Activated T-cell treated with anti-CD3 and anti-CD28 coated beads, Interleukin-2, amount 50 U/mL, for 24 hours (primary cell): ENCODE data around the gene RELCH.

Experiments
- DNase-seq: peaks from one replicate; pipeline ENCODE4 v3.0.0-alpha.2; 2020
- H3K27ac Mint-ChIP-seq: 2 replicates; pipeline ENCODE4 v1.8.0; 2020; ENCODE audit warnings: mild to moderate bottlenecking, mixed read lengths
- H3K27me3 Mint-ChIP-seq: 2 replicates; pipeline ENCODE4 v1.8.0; 2020; ENCODE audit warnings: mixed read lengths
- H3K36me3 Mint-ChIP-seq: 2 replicates; pipeline ENCODE4 v1.8.0; 2020; ENCODE audit warnings: low read depth, mixed read lengths
- H3K4me1 Mint-ChIP-seq: 2 replicates; pipeline ENCODE4 v1.8.0; 2020; ENCODE audit warnings: low read depth, mixed read lengths
- H3K4me3 Mint-ChIP-seq: 2 replicates; pipeline ENCODE4 v1.8.0; 2020; ENCODE audit warnings: mild to moderate bottlenecking, moderate library complexity, mixed read lengths
- H3K9me3 Mint-ChIP-seq: 2 replicates; pipeline ENCODE4 v1.8.0; 2020; ENCODE audit warnings: mixed read lengths

RELCH gene

DNA sequence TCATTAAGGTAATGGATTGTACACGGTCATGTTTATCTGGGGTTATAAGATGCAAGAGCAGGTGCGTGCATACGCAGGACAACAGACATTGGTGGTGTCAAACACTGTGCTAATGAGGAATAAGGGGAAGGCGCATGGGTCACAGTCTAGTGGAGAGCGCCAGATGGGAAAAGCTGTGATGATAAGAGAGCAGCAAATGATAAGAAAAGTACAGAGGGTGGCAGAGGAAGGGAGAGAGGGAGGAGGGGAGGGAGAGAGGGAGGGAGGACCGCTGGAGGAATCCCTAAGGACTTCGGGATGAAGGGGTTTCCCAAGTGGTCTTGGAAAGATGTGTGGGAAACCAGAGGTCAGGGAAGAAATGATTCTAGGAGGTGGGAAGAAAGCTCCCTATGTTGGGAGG lies 140.9 kb downstream of the RELCH start:
- Mint-ChIP-seq H3K4me3 (no peak overlapping the region), H3K36me3 (no peaks in the 10 kb centered on the region), H3K9me3 (no peaks in the 10 kb centered on the region), H3K4me1 (peaks cover 52% of the 10 kb centered on the region), H3K27ac (no peak overlapping the region), H3K27me3 (peaks cover 84% of the 10 kb centered on the region)
- DNase-seq = no peak

DNA sequence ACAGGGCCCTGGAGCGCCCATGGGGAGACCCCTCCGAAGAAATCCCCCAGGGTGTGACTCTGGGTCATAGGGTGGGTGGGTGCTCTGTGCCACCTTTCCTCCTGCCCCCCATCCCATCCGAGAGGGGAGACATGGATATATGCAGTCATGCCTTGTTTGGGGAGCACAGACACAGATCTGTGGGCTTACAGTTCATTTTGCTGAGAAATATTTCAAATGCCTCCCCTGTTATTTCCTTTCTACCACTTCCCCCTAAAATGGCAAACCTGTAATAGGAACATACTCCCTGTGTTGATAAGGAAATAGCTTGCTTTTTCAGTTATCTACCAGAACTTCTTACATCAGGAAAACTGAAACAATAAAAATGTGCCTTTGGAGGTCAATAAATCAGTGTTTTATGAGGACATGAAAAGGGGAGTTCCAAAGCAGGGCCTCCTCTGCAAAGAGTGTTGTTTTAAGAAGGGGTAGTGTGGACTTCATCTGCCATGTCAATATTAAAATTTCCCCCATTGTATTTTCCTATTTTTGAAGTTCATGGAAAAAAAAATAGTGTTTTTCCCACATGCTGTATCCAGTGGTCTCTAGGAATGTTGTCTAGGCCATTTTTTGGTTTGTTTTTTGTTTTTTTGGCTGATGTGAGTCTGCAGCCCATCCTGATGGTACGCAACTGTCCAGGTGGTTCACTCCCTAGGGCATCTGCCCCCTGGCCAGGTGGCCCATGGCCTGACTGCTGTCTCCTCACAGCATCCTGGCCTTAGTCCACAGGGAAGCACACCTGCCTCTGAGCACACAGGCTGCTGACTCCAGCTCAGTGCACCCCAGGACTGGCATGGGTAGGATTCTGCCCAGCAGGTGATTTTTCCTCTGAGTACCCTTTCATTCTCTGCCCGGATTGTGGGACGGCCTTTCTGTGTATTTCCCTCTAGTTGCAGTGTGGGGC lies 141.8 kb downstream of the RELCH start:
- DNase-seq = no peak
- Mint-ChIP-seq H3K27me3 (peaks cover 84% of the 10 kb centered on the region), H3K36me3 (no peaks in the 10 kb centered on the region), H3K27ac (no peak overlapping the region), H3K4me3 (no peak overlapping the region), H3K9me3 (no peaks in the 10 kb centered on the region), H3K4me1 (peaks cover 48% of the 10 kb centered on the region)

DNA sequence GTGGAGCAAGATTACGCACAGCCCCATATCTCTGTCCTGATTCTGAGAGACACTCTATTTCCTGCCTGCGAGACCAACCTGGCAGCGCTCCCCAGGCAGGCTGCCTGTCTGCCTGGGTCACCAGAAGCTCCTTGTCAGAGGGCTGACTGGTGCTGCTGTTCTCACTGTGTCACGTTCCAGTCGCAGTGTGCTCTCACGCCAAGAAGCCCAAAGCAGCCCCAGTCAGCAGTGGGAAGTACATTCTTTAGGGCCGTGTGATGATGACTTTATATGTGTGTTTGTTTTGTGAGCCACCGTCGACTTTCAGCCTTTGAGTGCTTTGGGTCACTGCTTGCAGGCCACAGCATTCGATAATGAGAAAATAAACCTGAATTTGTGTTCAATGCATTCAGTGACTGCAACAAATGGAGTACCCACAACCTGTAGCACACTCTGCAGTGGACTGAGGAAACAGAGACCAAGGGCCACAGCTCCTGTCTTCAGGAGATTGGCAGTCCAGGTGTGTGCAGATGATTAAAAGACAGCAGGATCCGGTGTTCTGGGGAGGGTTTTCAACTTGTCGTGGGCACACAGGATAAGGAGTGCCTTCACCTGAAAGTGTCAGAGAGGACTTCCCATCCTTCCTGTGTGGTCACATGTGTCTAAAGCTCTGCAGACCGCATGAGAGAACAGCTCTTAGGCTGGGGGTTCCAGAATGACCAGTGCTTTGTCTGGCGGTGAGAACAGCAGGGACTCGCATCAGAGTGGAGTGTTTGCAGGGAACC lies 142.8 kb downstream of the RELCH start:
- peaks cover 84% of the 10 kb centered on the region for H3K27me3 Mint-ChIP-seq
- H3K36me3 Mint-ChIP-seq = no peaks in the 10 kb centered on the region
- DNase-seq = no peak
- H3K9me3 Mint-ChIP-seq = no peaks in the 10 kb centered on the region
- H3K4me3 Mint-ChIP-seq = no peak overlapping the region
- no peak overlapping the region for H3K27ac Mint-ChIP-seq
- H3K4me1 Mint-ChIP-seq = peaks cover 39% of the 10 kb centered on the region

DNA sequence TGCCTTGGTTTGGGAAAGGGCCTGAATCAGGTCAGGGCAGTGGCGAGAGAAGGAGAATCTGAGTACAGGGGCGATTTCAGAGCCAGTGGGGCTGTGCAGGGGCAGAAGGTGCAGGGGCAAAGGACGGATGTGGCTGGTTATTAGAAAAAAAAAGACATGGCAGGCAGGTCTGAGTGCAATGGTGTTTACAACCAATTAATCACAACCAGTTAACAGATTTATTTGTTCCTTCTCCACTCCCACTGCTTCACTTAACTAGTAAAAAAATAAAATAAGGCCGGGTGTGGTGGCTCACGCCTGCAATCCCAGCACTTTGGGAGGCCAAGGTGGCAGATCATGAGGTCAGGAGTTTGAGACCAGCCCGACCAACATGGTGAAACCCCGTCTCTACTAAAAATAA lies 143.6 kb downstream of the RELCH start:
- Mint-ChIP-seq H3K27me3 (peaks cover 83% of the 10 kb centered on the region), H3K4me1 (peaks cover 38% of the 10 kb centered on the region), H3K36me3 (no peaks in the 10 kb centered on the region), H3K27ac (no peak overlapping the region), H3K9me3 (no peaks in the 10 kb centered on the region), H3K4me3 (no peak overlapping the region)
- no peak for DNase-seq

DNA sequence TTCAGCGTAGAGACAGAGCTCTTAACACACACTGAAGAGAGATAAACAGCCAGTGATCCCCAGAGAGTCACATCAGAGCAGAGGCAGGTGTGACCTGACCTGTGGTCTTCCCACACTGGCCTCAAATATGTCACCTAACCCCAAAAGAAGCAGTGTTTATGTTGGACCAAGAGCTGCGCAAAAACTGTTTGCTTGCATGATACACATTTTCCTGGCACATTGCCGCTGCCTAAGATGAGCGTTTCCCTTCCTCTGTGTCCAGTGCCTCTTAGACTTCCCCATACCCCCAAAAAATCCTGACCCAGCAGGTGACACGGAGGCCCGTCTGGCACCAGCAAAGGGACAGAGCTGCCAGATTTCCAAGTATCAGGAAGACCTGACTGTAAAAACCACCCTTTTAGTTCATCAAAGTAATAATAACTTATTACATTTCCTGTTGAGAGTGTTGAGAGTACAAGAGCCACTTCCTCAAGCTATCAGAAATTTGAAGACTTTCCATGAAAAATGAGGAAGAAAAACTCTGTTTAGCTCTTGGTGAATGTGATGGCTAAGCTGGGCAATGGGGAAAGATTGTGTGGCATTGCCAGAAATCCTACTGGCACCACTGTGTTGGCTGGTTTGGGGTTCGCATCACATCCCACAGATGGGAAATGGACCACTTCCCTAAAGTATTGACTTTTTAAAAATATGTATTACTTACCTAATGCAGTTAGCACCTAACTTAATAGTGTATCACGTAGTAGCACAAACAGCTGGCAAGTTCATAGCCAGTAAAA lies 144.7 kb downstream of the RELCH start:
- Mint-ChIP-seq H3K4me3 (no peak overlapping the region), H3K27ac (no peak overlapping the region), H3K27me3 (peaks cover 79% of the 10 kb centered on the region), H3K36me3 (no peaks in the 10 kb centered on the region), H3K9me3 (no peaks in the 10 kb centered on the region), H3K4me1 (peaks cover 27% of the 10 kb centered on the region)
- DNase-seq = no peak

DNA sequence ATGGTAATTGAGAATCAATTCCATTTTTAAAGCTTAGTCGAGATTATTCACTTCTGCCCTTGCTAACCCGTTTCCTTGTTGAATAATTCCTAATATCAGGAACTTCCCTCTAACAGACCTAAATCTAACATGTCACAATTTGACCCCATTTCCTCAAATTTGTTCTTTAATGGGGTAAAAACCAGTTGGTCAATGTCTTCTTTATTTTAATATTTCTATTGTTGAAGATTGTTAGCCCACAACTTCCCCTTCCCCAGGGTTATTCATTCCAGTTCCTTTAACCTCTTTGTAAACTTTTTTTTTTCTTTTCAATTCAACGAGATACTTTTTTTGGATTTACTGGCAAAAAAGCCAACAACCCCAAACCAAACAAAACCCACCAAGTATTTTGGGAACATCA lies 145.4 kb downstream of the RELCH start:
- no peaks in the 10 kb centered on the region for H3K36me3 Mint-ChIP-seq
- peaks cover 75% of the 10 kb centered on the region for H3K27me3 Mint-ChIP-seq
- no peak for DNase-seq
- peaks cover 25% of the 10 kb centered on the region for H3K4me1 Mint-ChIP-seq
- no peak overlapping the region for H3K4me3 Mint-ChIP-seq
- H3K9me3 Mint-ChIP-seq = no peaks in the 10 kb centered on the region
- no peak overlapping the region for H3K27ac Mint-ChIP-seq

DNA sequence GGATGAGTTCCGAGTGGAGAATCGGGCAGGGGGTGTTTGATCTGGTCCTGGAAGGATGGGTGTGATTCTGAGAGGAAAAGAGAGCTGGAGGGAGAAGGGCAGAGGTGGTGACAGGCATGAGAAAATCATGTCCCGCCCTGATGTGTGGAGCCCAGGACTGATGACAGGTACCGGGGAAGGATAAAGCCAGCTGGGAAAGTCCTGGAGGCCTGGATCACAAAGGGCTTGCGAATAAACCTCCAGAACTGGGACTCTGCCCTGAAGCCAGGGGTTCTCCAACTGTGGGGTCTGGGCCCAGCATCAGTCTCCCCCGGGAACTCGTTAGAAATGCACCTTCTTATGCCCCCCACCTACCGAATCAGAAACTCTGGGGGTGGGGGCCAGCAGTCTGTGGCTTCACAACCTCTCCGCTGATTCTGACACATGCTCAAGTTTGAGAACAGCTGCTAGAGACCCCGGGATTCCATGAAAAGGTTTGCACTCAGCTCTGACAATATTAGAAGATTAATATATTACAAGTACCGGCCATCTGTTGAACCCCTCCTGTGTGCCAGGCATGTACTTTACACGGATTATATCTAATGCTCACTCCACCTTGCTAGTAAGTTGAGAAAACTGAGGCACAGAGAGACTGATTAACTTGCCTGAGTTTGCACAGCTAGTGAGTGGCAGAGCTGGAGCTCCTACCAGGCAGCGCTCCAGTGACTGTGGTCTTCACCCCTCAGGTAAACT lies 146.1 kb downstream of the RELCH start:
- H3K9me3 Mint-ChIP-seq = no peaks in the 10 kb centered on the region
- H3K36me3 Mint-ChIP-seq = no peaks in the 10 kb centered on the region
- H3K4me1 Mint-ChIP-seq = peaks cover 25% of the 10 kb centered on the region
- H3K27ac Mint-ChIP-seq = no peak overlapping the region
- DNase-seq = no peak
- H3K4me3 Mint-ChIP-seq = no peak overlapping the region
- peaks cover 76% of the 10 kb centered on the region for H3K27me3 Mint-ChIP-seq

DNA sequence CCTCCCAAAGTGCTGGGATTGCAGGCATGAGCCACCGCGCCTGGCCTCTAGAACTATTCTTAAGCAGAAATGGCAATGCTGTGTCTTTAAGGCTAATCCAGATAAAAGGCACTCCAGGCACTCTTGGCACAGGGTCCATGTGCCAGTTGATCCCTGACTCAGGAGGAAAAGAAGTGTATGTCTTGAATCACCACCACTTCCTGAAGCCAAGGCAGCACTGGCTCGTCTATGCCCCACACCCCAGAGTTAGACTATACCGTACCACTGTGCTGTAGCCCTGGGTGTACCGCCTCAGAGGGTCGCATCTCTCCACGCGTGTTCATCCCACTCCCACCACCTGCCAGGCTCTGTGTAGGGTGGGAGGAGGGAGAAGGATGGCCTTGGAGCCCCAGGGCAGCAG lies 147.1 kb downstream of the RELCH start:
- H3K27ac Mint-ChIP-seq = no peak overlapping the region
- peaks cover 27% of the 10 kb centered on the region for H3K4me1 Mint-ChIP-seq
- H3K36me3 Mint-ChIP-seq = no peaks in the 10 kb centered on the region
- peaks cover 73% of the 10 kb centered on the region for H3K27me3 Mint-ChIP-seq
- no peak for DNase-seq
- no peak overlapping the region for H3K4me3 Mint-ChIP-seq
- H3K9me3 Mint-ChIP-seq = no peaks in the 10 kb centered on the region

DNA sequence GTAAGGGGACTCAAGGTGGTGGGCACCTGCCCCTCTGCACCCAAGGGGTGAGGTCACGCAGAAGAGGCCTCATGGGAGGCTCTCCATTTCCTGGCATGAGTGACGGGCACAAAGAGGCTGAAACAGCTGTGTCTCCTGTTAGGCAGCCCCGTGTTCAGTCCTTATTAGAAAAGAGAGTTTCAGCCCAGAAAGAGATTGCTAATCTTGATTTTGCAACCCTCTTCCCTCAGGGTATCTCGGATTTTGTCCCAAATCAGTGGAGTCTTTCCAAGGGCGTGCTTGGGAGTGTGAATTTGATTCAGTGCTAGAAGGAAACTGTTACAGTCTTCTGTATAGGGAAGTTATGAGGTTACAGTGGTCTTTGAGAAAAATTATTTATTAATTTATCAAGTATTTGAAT lies 148.4 kb downstream of the RELCH start:
- Mint-ChIP-seq H3K9me3 (no peaks in the 10 kb centered on the region), H3K27ac (no peak overlapping the region), H3K4me1 (peaks cover 21% of the 10 kb centered on the region), H3K4me3 (no peak overlapping the region), H3K36me3 (no peaks in the 10 kb centered on the region), H3K27me3 (peaks cover 67% of the 10 kb centered on the region)
- no peak for DNase-seq

DNA sequence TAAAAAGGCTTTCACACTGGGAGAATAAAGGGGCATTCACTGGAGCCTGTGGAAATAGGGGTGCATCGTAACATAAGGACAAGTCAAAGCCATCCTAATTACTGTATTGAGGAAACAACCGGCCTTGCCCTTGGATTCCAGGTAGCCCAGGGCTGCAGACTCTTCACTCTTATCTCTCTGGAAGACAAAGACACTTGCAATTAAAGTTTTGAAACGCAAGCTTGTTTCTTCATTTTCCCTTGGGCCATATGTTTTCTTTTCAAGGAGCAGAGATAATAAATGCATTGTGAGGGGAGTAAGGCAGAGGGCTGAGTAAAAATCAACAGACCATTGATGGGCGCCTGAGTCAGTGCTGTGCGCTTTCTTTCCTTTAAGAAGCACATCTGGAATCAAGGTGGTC lies 149.6 kb downstream of the RELCH start:
- H3K27ac Mint-ChIP-seq = no peak overlapping the region
- H3K4me1 Mint-ChIP-seq = peaks cover 26% of the 10 kb centered on the region
- no peak overlapping the region for H3K4me3 Mint-ChIP-seq
- DNase-seq = no peak
- peaks cover 70% of the 10 kb centered on the region for H3K27me3 Mint-ChIP-seq
- no peaks in the 10 kb centered on the region for H3K9me3 Mint-ChIP-seq
- no peaks in the 10 kb centered on the region for H3K36me3 Mint-ChIP-seq

DNA sequence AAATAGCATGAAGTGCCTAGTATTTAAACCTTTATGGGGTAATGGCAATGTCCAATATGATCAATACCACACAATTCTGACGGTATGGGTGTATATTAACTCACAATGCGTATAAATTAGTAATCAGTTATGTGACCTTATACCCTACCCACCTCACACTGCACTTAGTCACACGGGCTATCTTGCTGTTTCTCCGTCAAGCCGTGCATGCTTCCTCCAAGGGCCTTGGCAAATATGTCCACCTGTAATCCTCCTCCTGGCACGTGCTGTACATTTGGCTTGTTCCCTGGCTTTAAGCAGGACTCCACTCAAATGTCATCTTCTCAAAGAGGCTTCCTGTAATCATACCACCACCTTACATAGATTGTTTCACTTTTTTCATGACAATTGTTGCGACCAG lies 150.3 kb downstream of the RELCH start:
- peaks cover 66% of the 10 kb centered on the region for H3K27me3 Mint-ChIP-seq
- no peak for DNase-seq
- peaks cover 24% of the 10 kb centered on the region for H3K4me1 Mint-ChIP-seq
- H3K9me3 Mint-ChIP-seq = no peaks in the 10 kb centered on the region
- no peak overlapping the region for H3K27ac Mint-ChIP-seq
- H3K36me3 Mint-ChIP-seq = no peaks in the 10 kb centered on the region
- no peak overlapping the region for H3K4me3 Mint-ChIP-seq

DNA sequence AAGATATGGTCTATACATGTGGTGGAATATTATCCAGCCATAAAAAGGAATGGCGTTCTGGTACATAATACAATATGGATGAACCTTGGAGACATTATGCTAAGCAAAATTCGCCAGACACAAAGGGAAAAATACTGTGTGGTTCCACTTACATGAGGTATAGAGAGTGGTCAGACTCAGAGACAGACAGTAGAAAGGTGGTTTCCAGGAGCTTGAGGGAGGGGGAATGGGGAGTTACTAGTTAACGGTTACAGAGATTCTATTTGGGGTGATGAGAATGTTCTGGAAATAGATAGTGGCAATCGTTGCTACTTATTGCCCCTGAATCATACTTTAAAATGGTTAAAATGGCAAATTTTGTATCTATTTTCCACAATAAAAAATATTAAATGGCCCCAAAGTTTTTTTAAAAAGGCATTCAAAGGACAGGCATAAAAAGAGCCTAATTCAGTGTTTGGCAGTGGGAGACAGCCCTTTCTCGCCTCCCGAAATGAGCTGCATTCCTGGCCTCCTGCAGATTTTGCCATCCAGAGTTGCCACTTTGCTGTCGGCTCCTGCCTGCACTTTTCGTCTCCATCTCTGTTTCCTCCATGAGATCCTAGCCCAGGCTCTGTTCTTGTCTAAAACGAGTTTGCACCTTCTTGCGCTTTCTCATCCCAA lies 151.5 kb downstream of the RELCH start:
- DNase-seq = no peak
- peak overlapping the region; percentile 90 for H3K27ac Mint-ChIP-seq
- H3K4me1 Mint-ChIP-seq = peaks cover 24% of the 10 kb centered on the region
- no peak overlapping the region for H3K4me3 Mint-ChIP-seq
- peaks cover 57% of the 10 kb centered on the region for H3K27me3 Mint-ChIP-seq
- H3K9me3 Mint-ChIP-seq = no peaks in the 10 kb centered on the region
- H3K36me3 Mint-ChIP-seq = no peaks in the 10 kb centered on the region

DNA sequence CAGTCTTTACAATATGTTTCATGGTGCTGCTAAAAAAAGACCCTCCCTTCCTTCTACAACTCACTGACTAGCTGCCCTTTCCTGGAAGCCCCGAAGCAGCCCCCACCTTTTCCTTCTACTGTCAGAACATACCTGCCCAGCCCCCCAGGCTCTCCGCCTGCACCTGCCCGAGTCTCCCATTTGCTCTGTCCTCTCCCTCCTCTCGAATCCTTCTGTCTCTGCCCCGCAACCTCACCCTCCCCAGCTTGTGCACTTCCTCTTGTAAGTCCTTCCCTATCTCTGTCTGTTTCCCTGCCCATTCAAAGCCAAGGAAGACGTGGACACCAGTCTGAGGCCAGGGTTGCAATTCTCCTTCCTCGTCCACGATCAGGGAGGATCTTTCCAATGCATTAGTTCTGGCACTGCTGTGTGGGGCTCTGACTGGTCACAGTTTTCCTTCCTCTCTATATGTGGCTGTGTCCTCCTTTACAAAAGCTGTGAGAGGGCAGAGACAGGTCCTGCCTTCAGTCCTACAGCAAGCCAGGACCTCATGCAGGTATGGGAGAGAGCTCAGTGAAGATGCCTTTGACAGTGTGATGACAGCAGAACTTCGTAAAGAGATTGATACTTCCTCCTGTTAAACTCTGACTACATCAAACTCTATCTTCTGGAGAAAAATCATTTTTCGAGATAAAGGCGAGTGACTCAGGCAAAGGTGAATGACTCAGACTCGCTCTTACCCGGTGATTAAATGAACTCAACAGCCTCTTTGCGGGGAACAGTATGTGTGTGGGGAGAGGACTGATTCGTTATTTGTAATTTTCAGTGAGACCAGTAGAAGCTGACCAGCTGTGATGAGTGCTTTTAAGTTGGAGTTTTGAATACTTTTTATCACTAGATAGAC lies 152.3 kb downstream of the RELCH start:
- H3K4me1 Mint-ChIP-seq = peaks cover 24% of the 10 kb centered on the region
- peak overlapping the region; percentile 90 for H3K27ac Mint-ChIP-seq
- DNase-seq = no peak

More for the DNA sequence above, 152.3 kb downstream of the RELCH start:
- Mint-ChIP-seq H3K36me3 (no peaks in the 10 kb centered on the region), H3K27me3 (peaks cover 49% of the 10 kb centered on the region), H3K9me3 (no peaks in the 10 kb centered on the region), H3K4me3 (peak overlapping the region; percentile 9)
